ENCODE measurements around the gene LIMA1. TPM values are rescaled to one million over a fixed set of nuclear protein-coding genes. Genes with fewer than 3 reads are reported as not detected.
A peak's percentile ranks its signal among the peaks of the same experiment; 100 is the strongest.

LIMA1 gene
- total RNA-seq, 4 donors from 2014 or later: 53.0 to 75.4 (median 66.7) TPM

DNA sequence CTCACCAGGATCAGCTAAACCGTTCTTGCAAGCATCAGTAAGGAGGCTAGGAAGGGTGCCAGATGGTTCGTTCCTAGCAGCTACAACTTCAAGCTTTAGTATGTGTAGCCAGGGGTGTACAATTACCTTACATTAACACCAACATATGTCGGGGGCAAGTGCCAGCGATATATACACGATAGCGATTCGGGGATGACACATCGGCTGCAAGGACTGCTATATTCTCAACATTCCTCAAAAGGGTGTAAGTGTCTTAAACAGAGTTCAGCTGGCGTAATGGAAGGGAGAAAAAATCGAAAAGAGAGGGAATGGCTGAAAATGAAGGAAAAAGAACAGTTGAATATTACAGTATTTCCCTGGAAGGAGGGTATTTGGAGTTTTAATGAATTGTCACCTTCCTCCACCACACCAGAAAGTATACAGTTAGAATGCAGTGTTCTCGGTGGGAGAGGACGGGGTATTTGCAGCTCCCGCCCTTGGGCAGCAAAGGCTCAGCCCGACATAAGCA lies 545 bp downstream of the LIMA1 start:
- TF ChIP-seq POLR2A (IDR thresholded peaks at IDR 0.05): no peak
- TF ChIP-seq, protein P1, sequence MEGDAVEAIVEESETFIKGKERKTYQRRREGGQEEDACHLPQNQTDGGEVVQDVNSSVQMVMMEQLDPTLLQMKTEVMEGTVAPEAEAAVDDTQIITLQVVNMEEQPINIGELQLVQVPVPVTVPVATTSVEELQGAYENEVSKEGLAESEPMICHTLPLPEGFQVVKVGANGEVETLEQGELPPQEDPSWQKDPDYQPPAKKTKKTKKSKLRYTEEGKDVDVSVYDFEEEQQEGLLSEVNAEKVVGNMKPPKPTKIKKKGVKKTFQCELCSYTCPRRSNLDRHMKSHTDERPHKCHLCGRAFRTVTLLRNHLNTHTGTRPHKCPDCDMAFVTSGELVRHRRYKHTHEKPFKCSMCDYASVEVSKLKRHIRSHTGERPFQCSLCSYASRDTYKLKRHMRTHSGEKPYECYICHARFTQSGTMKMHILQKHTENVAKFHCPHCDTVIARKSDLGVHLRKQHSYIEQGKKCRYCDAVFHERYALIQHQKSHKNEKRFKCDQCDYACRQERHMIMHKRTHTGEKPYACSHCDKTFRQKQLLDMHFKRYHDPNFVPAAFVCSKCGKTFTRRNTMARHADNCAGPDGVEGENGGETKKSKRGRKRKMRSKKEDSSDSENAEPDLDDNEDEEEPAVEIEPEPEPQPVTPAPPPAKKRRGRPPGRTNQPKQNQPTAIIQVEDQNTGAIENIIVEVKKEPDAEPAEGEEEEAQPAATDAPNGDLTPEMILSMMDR (IDR thresholded peaks at IDR 0.05): no peak
- Histone ChIP-seq H3K27ac (peak overlapping the region; percentile 72 to 83 (median 77)), H3K4me1 (peaks cover 0 to 32% of the 10 kb centered on the region in 2 donors), H3K27me3 (no peaks in the 10 kb centered on the region), H3K4me3 (replicated peaks in 1 of 3) (peak overlapping the region; percentile 73 to 99 (median 84)), H3K9me3 (no peaks in the 10 kb centered on the region), H3K36me3 (no peaks in the 10 kb centered on the region)
- intact Hi-C loops (cut with DNase I): no loop called here
- 3 to 9% methylated on average over 14 of the region's 14 CpGs for WGBS, 2 donors
- peak; percentile 25 to 33 for DNase-seq

GRCh38 chr12:50279501-50279900 lies 3.8 kb downstream of the LIMA1 start:
- DNase-seq: no peak
- TF ChIP-seq POLR2A (IDR thresholded peaks at IDR 0.05): no peak
- TF ChIP-seq, protein P1 (IDR thresholded peaks at IDR 0.05): no peak
- Histone ChIP-seq H3K4me1 (peaks cover 16 to 55% of the 10 kb centered on the region in 2 donors), H3K36me3 (no peaks in the 10 kb centered on the region), H3K9me3 (no peaks in the 10 kb centered on the region), H3K4me3 (replicated peaks in 1 of 3) (no peak overlapping the region), H3K27ac (no peak overlapping the region), H3K27me3 (no peaks in the 10 kb centered on the region)
- intact Hi-C loops (cut with DNase I): no loop called here
- 87 to 94% methylated on average over 4 of the region's 4 CpGs for WGBS, 2 donors

DNA sequence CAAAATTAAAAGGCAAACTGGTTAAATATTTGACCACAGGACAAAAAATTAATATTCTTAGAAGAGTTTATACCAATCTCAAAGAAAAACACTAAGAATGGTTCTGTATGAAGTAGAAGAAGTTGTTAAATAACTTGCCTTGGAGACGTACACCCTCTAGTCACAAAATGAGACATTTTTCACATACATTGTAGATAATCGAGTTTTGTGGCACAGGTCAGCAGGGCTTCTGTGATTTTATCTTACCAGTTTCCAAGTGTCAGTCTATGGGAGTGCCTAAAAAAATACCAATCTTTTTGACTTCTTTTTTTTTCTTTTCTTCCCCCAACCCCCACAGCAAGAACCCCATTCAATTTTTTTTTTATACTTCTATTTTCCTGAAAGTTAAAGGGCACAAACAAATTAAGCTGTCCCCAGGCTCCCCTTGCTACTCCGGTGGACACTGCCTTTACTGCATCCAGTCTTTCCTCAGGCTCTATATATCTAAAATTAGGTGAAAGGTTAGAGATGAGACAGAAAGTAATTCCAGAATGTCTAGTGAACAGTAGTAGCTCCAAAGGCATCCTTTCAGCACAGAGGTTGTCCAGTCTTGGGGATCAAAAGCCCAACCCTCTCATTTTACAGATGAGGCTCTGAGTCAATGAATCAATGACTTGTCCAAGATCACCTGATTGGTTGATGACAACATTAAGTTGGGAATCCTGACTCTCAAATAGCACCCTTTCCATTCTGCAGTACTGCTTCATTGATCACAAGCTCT lies 6.2 kb downstream of the LIMA1 start:
- H3K27me3 ChIP-seq: no peaks in the 10 kb centered on the region
- peak overlapping the region in 2 of 3 donors; percentile 40 to 69 for H3K27ac ChIP-seq
- no peak overlapping the region for H3K4me3 ChIP-seq (replicated peaks in 1 of 3)
- TF ChIP-seq, protein P1 (IDR thresholded peaks at IDR 0.05): no peak
- TF ChIP-seq POLR2A (IDR thresholded peaks at IDR 0.05): no peak
- H3K9me3 ChIP-seq: no peaks in the 10 kb centered on the region
- no peak for DNase-seq
- peaks cover 22 to 56% of the 10 kb centered on the region in 2 donors for H3K4me1 ChIP-seq
- intact Hi-C loops (cut with DNase I): no loop called here
- H3K36me3 ChIP-seq: no peaks in the 10 kb centered on the region
- 82 to 83% methylated on average over 3 of the region's 3 CpGs for WGBS, 2 donors

GRCh38 chr12:50276068-50276467 lies 7.3 kb downstream of the LIMA1 start:
- 94 to 100% methylated on average over 2 of the region's 2 CpGs for WGBS, 2 donors
- intact Hi-C loops (cut with DNase I): no loop called here

More at GRCh38 chr12:50276068-50276467, 7.3 kb downstream of the LIMA1 start:
- Histone ChIP-seq H3K27ac (peak overlapping the region; percentile 40 to 69 (median 54)), H3K4me3 (replicated peaks in 1 of 3) (no peak overlapping the region), H3K9me3 (no peaks in the 10 kb centered on the region), H3K27me3 (no peaks in the 10 kb centered on the region), H3K36me3 (no peaks in the 10 kb centered on the region), H3K4me1 (peaks cover 22 to 48% of the 10 kb centered on the region in 2 donors)
- no peak for DNase-seq
- TF ChIP-seq POLR2A (IDR thresholded peaks at IDR 0.05): no peak
- TF ChIP-seq, protein P1 (IDR thresholded peaks at IDR 0.05): no peak

Measured in thyroid gland (tissue), 4 donors.